ENCODE results near the gene ZNF697. TPM values are rescaled to one million over a fixed set of nuclear protein-coding genes. Genes with fewer than 3 reads are reported as not detected.

ZNF697 gene
- total RNA-seq, 1 donor from 2014 or later = 8.3 TPM

DNA sequence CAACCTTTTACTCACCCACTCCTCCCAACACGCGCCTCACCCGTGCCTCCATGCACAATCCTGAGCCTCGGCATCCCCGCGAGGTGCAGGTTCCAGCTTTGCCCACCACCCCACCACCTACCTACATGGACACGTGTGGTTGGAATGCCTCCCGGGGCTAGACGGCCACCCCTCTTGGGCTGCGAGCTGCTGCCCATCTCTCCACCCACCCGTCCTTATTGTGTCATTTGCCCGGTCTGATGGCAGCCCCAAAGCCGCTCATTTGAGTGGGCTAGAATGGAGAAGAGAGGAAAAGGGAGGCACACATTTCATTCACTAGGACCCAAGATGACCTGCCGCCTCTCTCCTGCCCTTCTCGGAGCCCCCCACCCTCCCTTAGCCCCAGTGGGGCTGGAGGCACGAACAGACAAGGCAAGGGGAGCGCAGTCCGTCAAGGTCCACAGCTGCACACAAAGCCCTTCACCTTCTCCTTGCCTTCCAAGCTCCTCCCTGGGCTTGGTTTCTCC lies 785 bp downstream of the ZNF697 start:
- Histone ChIP-seq H3K4me3 (peak overlapping the region; percentile 99), H2AFZ (replicated peaks) (peak overlapping the region; percentile 99), H4K20me1 (ENCODE audit: low read depth) (peaks cover 42% of the 10 kb centered on the region), H3K36me3 (no peaks in the 10 kb centered on the region), H3K9me3 (ENCODE audit: low read depth) (no peaks in the 10 kb centered on the region), H3K9ac (no peak overlapping the region), H3K27me3 (peaks cover 21% of the 10 kb centered on the region), H3F3A (ENCODE audit: low read depth) (peaks cover 3% of the 10 kb centered on the region), H3K4me2 (peak overlapping the region; percentile 95), H3K4me1 (peaks cover 15% of the 10 kb centered on the region), H3K79me2 (ENCODE audit: low read depth) (peaks cover 37% of the 10 kb centered on the region), H3K27ac (no peak overlapping the region)
- TF ChIP-seq EZH2 (IDR thresholded peaks at IDR 0.05) (no peak), CTCF (IDR thresholded peaks at IDR 0.05) (no peak), EZH2phosphoT487 (IDR thresholded peaks at IDR 0.05) (no peak)
- H3K4me3 Mint-ChIP-seq = peak overlapping the region; percentile 94
- H3K36me3 Mint-ChIP-seq = peaks cover 2% of the 10 kb centered on the region
- DNase-seq (ENCODE audit: low spot score) = no peak
- peaks cover 18% of the 10 kb centered on the region for H3K4me1 Mint-ChIP-seq
- H3K9me3 Mint-ChIP-seq = no peaks in the 10 kb centered on the region
- no peaks in the 10 kb centered on the region for H3K27me3 Mint-ChIP-seq (ENCODE audit: insufficient read depth, low read depth)
- H3K27ac Mint-ChIP-seq = peak overlapping the region; percentile 76

GRCh38 chr1:119646521-119647227 lies 1.4 kb downstream of the ZNF697 start:
- Histone ChIP-seq H3F3A (ENCODE audit: low read depth) (peaks cover 3% of the 10 kb centered on the region), H3K4me3 (peak overlapping the region; percentile 99), H3K4me1 (peaks cover 15% of the 10 kb centered on the region), H3K9ac (no peak overlapping the region), H3K4me2 (peak overlapping the region; percentile 95), H2AFZ (replicated peaks) (no peak overlapping the region), H3K9me3 (ENCODE audit: low read depth) (no peaks in the 10 kb centered on the region), H3K36me3 (no peaks in the 10 kb centered on the region), H3K27ac (no peak overlapping the region), H3K79me2 (ENCODE audit: low read depth) (peaks cover 43% of the 10 kb centered on the region), H4K20me1 (ENCODE audit: low read depth) (peaks cover 42% of the 10 kb centered on the region), H3K27me3 (peaks cover 21% of the 10 kb centered on the region)
- peak; percentile 9 for DNase-seq (ENCODE audit: low spot score)
- TF ChIP-seq CTCF (IDR thresholded peaks at IDR 0.05) (no peak), EZH2 (IDR thresholded peaks at IDR 0.05) (no peak), EZH2phosphoT487 (IDR thresholded peaks at IDR 0.05) (no peak)
- H3K4me3 Mint-ChIP-seq = peak overlapping the region; percentile 94
- peaks cover 2% of the 10 kb centered on the region for H3K9me3 Mint-ChIP-seq
- peaks cover 6% of the 10 kb centered on the region for H3K36me3 Mint-ChIP-seq
- no peaks in the 10 kb centered on the region for H3K27me3 Mint-ChIP-seq (ENCODE audit: insufficient read depth, low read depth)
- peaks cover 18% of the 10 kb centered on the region for H3K4me1 Mint-ChIP-seq
- no peak overlapping the region for H3K27ac Mint-ChIP-seq

GRCh38 chr1:119639109-119639508 lies 9.0 kb downstream of the ZNF697 start:
- H3K36me3 ChIP-seq = no peaks in the 10 kb centered on the region
- no peaks in the 10 kb centered on the region for H3F3A ChIP-seq (ENCODE audit: low read depth)
- peaks cover 11% of the 10 kb centered on the region for H3K36me3 Mint-ChIP-seq
- no peak for TF ChIP-seq EZH2 (IDR thresholded peaks at IDR 0.05)
- no peak for TF ChIP-seq EZH2phosphoT487 (IDR thresholded peaks at IDR 0.05)
- no peak for TF ChIP-seq CTCF (IDR thresholded peaks at IDR 0.05)
- H3K4me1 ChIP-seq = peaks cover 8% of the 10 kb centered on the region
- H3K27me3 Mint-ChIP-seq (ENCODE audit: insufficient read depth, low read depth) = no peaks in the 10 kb centered on the region
- H3K79me2 ChIP-seq (ENCODE audit: low read depth) = peaks cover 45% of the 10 kb centered on the region
- H3K9me3 Mint-ChIP-seq = peaks cover 2% of the 10 kb centered on the region
- no peak overlapping the region for H3K4me3 Mint-ChIP-seq
- no peak overlapping the region for H3K27ac Mint-ChIP-seq
- peaks cover 20% of the 10 kb centered on the region for H4K20me1 ChIP-seq (ENCODE audit: low read depth)
- H3K27me3 ChIP-seq = no peaks in the 10 kb centered on the region
- H3K4me1 Mint-ChIP-seq = no peaks in the 10 kb centered on the region
- H3K27ac ChIP-seq = no peak overlapping the region
- DNase-seq (ENCODE audit: low spot score) = no peak
- no peak overlapping the region for H3K4me3 ChIP-seq
- no peak overlapping the region for H3K4me2 ChIP-seq
- no peak overlapping the region for H2AFZ ChIP-seq (replicated peaks)
- no peak overlapping the region for H3K9ac ChIP-seq
- no peaks in the 10 kb centered on the region for H3K9me3 ChIP-seq (ENCODE audit: low read depth)

All from neural progenitor cell (in vitro differentiated cells).